HPDE6-E6E7 (cell line): ENCODE results near the gene MERTK.
"Not testable (repeated sequence)": the region's sequence is repeated elsewhere in the genome, so short reads cannot be mapped to it uniquely, and the experiment has no call there.

ENCODE experiments used
- DNase-seq: peaks from one replicate; pipeline ENCODE4 v3.0.0; 2011; ENCODE audit warnings: missing footprints; ENCODE audit errors: extremely low spot score

Gene MERTK

DNA sequence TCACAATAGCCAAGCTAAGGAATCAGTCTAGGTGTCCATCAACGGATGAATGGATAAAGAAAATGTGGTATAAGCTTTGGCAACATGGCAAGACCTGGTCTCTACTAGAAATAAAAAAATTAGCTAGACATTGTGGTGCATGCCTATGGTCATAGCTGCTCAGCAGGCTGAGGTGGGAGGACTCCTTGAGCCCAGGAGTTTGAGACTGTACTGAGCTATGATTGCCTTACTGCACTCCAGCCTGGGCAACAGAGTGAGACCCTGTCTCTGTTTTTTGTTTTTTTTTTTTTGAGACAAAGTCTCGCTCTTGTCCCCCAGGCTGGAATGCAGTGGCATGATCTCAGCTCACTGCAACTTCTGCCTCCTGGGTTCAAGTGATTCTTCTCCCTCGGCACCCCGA is 11.6 kb downstream of the MERTK start:
- DNase-seq: not testable (repeated sequence)

GRCh38 chr2:111910609-111911277 is 12.3 kb downstream of the MERTK start:
- DNase-seq: no peak

- not testable (repeated sequence) for DNase-seq
Observed at GRCh38 chr2:111911295-111911977, 13.0 kb downstream of the MERTK start.

GRCh38 chr2:111912547-111912946 is 14.1 kb downstream of the MERTK start:
- no peak for DNase-seq

DNA sequence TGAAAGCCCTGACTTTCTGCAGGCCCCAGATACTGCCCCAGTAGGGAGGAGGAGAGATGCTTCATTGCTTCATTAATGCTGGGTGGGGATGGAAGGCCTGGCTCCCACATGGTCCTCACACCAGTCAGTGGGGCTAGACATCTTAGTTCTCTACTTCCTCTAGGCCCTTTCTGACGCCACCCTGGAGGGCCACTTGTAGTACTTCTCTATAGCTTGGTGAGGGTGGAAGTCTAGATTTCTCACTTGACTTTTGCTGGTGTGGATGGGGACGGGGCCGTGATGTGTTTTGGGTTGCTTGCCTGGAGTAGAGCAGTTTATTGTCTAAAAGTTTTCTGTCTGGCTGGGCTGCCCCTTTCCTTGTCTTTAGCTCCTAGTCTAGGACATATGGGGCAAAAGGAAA is 18.7 kb downstream of the MERTK start:
- DNase-seq: no peak

- no peak for DNase-seq
Observed at GRCh38 chr2:111918383-111918806, 20.0 kb downstream of the MERTK start.

DNA sequence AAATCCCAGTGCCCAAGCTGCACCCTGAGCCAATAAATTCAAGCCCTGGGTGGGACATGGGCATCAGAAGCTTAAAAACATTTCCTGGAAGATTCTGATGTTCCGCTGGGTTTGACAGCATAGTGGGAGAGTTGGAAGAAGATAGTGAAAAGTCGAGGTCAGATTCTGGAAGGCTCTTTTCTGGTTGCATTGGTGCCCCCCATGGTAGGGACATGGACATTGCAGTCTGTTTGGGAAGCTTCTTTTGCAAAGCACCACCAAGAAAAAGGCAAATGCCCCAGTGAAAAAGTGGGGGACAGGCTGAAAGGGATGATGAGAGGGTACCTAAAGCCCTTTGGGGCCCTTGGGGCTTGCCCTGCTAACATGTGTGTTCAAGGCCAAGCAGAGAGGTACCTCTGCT is 21.0 kb downstream of the MERTK start:
- no peak for DNase-seq

- no peak for DNase-seq
Observed at GRCh38 chr2:111919794-111920608, 21.6 kb downstream of the MERTK start.

- no peak for DNase-seq
Observed at GRCh38 chr2:111923276-111923804, 24.9 kb downstream of the MERTK start.

- DNase-seq: no peak
Observed at GRCh38 chr2:111924617-111925107, 26.3 kb downstream of the MERTK start.

- DNase-seq: no peak
Observed at GRCh38 chr2:111927723-111928122, 29.3 kb downstream of the MERTK start.

DNA sequence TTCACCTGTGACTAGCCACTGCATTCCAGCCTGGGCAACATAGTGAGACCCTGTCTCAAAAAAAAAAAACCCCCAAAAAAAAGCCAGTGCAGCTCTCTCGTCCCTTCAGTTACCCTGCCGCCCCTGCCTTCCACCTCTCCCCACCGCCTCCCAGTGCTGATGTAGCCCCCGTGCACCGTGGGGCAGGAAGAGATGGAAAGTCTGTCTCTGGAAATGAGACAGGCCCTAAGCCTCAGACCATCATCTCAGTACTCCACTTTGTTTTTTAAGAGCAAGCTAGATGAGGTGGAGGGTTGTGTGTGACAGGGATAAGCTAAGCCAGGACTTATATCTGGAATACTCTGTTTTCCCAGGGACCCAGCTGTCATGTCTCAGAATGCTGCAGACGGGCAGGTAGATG is 32.0 kb downstream of the MERTK start:
- DNase-seq: no peak

DNA sequence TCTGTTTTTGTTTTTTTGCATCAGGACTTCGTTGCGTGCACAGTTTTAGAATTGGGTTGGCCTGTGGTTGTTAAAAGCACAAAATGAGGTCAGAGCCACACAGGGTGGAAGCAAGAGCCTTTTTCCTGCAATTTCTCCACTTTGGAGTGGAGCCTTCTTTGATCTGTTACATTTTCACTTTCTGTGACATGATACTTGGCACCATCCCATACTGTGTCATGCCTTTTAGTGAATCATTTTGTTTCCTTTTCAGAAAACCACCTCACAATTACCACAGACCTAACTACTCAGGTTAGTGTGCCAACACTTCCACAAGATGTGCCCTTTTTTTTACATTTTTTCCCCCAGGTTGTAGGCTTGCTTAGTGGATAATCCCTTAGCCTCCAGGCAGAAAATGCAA is 32.5 kb downstream of the MERTK start:
- DNase-seq: peak; percentile 79

GRCh38 chr2:111932841-111933291 is 34.5 kb downstream of the MERTK start:
- no peak for DNase-seq

DNA sequence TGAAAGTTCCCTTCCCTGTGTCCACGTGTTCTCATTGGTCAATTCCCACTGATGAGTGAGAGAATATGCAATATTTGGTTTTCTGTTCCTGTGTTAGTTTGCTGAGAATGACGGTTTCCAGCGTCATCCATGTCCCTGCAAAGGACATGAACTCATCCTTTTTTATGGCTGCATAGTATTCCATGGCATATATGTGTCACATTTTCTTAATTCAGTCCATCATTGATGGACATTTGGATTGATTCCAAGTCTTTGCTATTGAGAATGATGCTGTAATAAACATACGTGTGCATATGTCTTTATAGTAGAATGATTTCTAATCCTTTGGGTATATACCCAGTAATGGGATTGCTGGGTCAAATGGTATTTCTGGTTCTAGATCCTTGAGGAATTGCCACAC is 35.5 kb downstream of the MERTK start:
- DNase-seq: not testable (repeated sequence)

DNA sequence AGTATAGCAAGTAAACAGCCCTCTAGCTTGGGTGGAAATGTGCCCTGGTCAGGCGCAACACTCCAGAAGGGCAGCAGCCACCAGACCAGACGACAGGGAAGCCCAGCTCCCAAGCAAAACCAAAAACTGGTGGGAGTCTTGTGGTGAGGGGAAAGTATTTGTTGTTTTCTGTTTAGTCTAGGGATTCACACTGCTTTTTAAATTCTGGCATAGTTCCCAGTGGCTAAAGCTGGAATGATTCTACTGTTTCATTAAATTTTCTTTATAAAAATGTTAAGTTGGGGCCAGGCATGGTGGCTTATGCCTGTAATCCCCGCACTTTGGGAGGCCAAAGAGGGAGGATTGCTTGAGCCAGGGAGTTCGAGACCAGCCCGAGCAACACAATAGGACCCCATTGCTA is 38.5 kb downstream of the MERTK start:
- no peak for DNase-seq

DNA sequence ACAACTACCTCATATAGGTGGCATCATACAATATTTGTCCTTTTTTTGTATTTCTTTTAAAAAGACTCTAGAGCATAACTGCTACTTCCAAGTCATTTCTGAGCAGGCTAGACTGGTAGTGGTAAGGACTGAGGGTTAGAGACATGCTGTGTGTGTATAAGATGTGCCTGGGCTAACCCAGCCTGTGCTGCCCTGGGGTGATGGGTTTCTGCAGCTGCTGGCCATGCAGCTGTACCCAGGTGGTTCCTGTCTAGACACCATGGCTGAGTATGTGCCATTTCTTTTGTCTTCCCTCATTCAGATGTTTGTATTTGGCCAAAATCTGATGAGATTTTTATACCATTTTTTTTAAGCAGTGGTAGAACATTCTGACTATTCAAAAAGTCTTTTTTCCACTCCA is 40.0 kb downstream of the MERTK start:
- no peak for DNase-seq

GRCh38 chr2:111940333-111941196 is 42.2 kb downstream of the MERTK start:
- no peak for DNase-seq

DNA sequence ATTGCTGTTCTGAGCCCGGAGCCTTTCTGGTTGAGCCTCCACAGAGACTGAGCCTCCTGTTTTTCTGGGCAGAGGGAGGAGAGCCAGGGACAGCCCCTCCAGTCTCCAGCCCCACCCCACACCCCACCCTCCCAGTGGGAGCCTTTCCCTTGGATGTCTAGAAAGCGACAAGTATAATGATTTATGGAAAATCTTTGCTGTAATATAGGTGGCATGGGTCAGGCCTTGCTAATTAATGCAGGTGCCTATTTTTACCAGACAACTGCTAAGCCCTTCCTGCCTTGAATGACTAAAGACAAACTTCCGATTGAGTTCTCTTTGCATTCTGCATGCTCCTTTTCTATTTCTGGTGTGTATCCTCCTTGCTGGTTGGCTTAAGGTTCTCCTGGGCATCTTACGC is 43.1 kb downstream of the MERTK start:
- DNase-seq: no peak

DNA sequence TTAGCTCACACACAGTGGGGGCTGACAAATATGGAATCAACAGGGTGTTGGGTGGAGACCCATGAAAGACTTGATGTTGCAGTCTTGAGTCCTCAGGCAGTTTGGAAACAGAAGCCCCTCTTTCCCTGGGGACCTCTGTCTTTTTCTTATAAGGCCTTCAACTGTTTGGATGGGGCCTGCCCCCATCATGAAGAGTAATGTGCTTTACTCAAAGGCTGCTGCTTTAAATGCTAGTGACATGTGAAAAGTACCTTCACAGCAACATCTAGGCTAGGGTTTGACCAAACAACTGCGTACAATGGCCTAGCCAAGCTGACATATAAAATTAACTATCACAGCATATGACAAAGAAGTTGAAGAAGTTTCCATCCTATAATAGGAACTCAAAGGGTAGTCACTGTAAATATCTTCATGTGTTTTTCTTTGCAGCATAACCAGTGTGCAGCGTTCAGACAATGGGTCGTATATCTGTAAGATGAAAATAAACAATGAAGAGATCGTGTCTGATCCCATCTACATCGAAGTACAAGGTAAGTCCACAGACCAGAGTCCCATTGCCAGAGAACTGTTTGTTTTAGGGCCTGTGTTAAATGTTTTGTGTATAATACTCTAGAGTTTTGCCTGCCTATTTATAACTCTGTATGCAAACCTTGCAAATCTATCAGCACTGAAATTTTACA is 46.3 kb downstream of the MERTK start:
- DNase-seq: no peak
